Muscle layer of colon (tissue), 2 donors: ENCODE data around the gene RGS7.

Source experiments
- H3K27ac ChIP-seq: one replicate; pipeline ENCODE4 v1.7.0; 2013; ENCODE audit warnings: low read depth, mild to moderate bottlenecking, low read length, moderate library complexity
- H3K27me3 ChIP-seq, 2 donors: one replicate each; pipeline ENCODE4 v1.7.0; 2013; ENCODE audit warnings: low read length in 2 of 2, mild to moderate bottlenecking in 2 of 2; ENCODE audit not compliant: insufficient read depth in 2 of 2, control insufficient read depth in 1 of 2
- H3K36me3 ChIP-seq: one replicate; pipeline ENCODE4 v1.7.0; 2013; ENCODE audit warnings: mild to moderate bottlenecking, low read length; ENCODE audit not compliant: insufficient read depth
- H3K4me1 ChIP-seq: one replicate; pipeline ENCODE4 v1.7.0; 2013; ENCODE audit warnings: mild to moderate bottlenecking, low read length; ENCODE audit not compliant: insufficient read depth
- H3K4me3 ChIP-seq, 2 donors: one replicate each; pipeline ENCODE4 v1.7.0; 2013; ENCODE audit warnings: low read length in 2 of 2, low read depth in 1 of 2, mild to moderate bottlenecking in 1 of 2, moderate library complexity in 1 of 2
- H3K9ac ChIP-seq: one replicate; pipeline ENCODE4 v1.7.0; 2013; ENCODE audit warnings: low read length
- H3K9me3 ChIP-seq: one replicate; pipeline ENCODE4 v1.7.0; 2013; ENCODE audit warnings: mild to moderate bottlenecking, low read length
- donor health status: abdominal sarcoma.
- donor health status: Adenocarcinoma of cecum.

RGS7 gene

GRCh38 chr1:240854367-240854766 is 502.6 kb downstream of the RGS7 start:
- H3K9ac ChIP-seq: no peak overlapping the region
- H3K9me3 ChIP-seq: no peaks in the 10 kb centered on the region
- H3K4me1 ChIP-seq: no peaks in the 10 kb centered on the region
- no peak overlapping the region for H3K4me3 ChIP-seq
- H3K27ac ChIP-seq: no peak overlapping the region
- no peaks in the 10 kb centered on the region for H3K36me3 ChIP-seq
- no peaks in the 10 kb centered on the region for H3K27me3 ChIP-seq

- Histone ChIP-seq H3K36me3 (no peaks in the 10 kb centered on the region), H3K9me3 (no peaks in the 10 kb centered on the region), H3K27me3 (no peaks in the 10 kb centered on the region), H3K9ac (no peak overlapping the region), H3K27ac (no peak overlapping the region), H3K4me3 (no peak overlapping the region), H3K4me1 (no peaks in the 10 kb centered on the region)
Observed at GRCh38 chr1:240847325-240847724, 509.7 kb downstream of the RGS7 start.

- Histone ChIP-seq H3K27ac (no peak overlapping the region), H3K9ac (no peak overlapping the region), H3K4me1 (no peaks in the 10 kb centered on the region), H3K27me3 (no peaks in the 10 kb centered on the region), H3K4me3 (no peak overlapping the region), H3K9me3 (no peaks in the 10 kb centered on the region), H3K36me3 (no peaks in the 10 kb centered on the region)
Observed at GRCh38 chr1:240844486-240844885, 512.5 kb downstream of the RGS7 start.

- no peak overlapping the region for H3K9ac ChIP-seq
- H3K9me3 ChIP-seq: no peaks in the 10 kb centered on the region
- H3K27ac ChIP-seq: no peak overlapping the region
- no peak overlapping the region for H3K4me3 ChIP-seq
- no peaks in the 10 kb centered on the region for H3K4me1 ChIP-seq
- no peaks in the 10 kb centered on the region for H3K27me3 ChIP-seq
- no peaks in the 10 kb centered on the region for H3K36me3 ChIP-seq
Observed at GRCh38 chr1:240843798-240844197, 513.2 kb downstream of the RGS7 start.

GRCh38 chr1:240836271-240836670 is 520.7 kb downstream of the RGS7 start:
- H3K27ac ChIP-seq: no peak overlapping the region
- H3K9ac ChIP-seq: no peak overlapping the region
- no peak overlapping the region for H3K4me3 ChIP-seq
- no peaks in the 10 kb centered on the region for H3K9me3 ChIP-seq
- H3K27me3 ChIP-seq: no peaks in the 10 kb centered on the region
- no peaks in the 10 kb centered on the region for H3K4me1 ChIP-seq
- H3K36me3 ChIP-seq: no peaks in the 10 kb centered on the region

GRCh38 chr1:240835291-240835690 is 521.7 kb downstream of the RGS7 start:
- H3K27me3 ChIP-seq: no peaks in the 10 kb centered on the region
- H3K36me3 ChIP-seq: no peaks in the 10 kb centered on the region
- H3K27ac ChIP-seq: no peak overlapping the region
- H3K4me3 ChIP-seq: no peak overlapping the region
- H3K9me3 ChIP-seq: no peaks in the 10 kb centered on the region
- no peaks in the 10 kb centered on the region for H3K4me1 ChIP-seq
- no peak overlapping the region for H3K9ac ChIP-seq

- no peak overlapping the region for H3K27ac ChIP-seq
- H3K4me1 ChIP-seq: no peaks in the 10 kb centered on the region
- H3K4me3 ChIP-seq: no peak overlapping the region
- H3K9ac ChIP-seq: no peak overlapping the region
- H3K36me3 ChIP-seq: no peaks in the 10 kb centered on the region
- no peaks in the 10 kb centered on the region for H3K27me3 ChIP-seq
- H3K9me3 ChIP-seq: no peaks in the 10 kb centered on the region
Observed at GRCh38 chr1:240833075-240833474, 523.9 kb downstream of the RGS7 start.

GRCh38 chr1:240831922-240832321 is 525.1 kb downstream of the RGS7 start:
- Histone ChIP-seq H3K27ac (no peak overlapping the region), H3K4me3 (no peak overlapping the region), H3K27me3 (no peaks in the 10 kb centered on the region), H3K36me3 (no peaks in the 10 kb centered on the region), H3K9ac (no peak overlapping the region), H3K9me3 (no peaks in the 10 kb centered on the region), H3K4me1 (no peaks in the 10 kb centered on the region)

- no peaks in the 10 kb centered on the region for H3K9me3 ChIP-seq
- no peak overlapping the region for H3K4me3 ChIP-seq
- H3K4me1 ChIP-seq: no peaks in the 10 kb centered on the region
- H3K9ac ChIP-seq: no peak overlapping the region
- no peaks in the 10 kb centered on the region for H3K36me3 ChIP-seq
- no peaks in the 10 kb centered on the region for H3K27me3 ChIP-seq
- no peak overlapping the region for H3K27ac ChIP-seq
Observed at GRCh38 chr1:240831191-240831631, 525.8 kb downstream of the RGS7 start.

- Histone ChIP-seq H3K27me3 (no peaks in the 10 kb centered on the region), H3K4me1 (no peaks in the 10 kb centered on the region), H3K9ac (no peak overlapping the region), H3K4me3 (no peak overlapping the region), H3K36me3 (no peaks in the 10 kb centered on the region), H3K9me3 (no peaks in the 10 kb centered on the region), H3K27ac (no peak overlapping the region)
Observed at GRCh38 chr1:240829487-240829886, 527.5 kb downstream of the RGS7 start.

GRCh38 chr1:240827786-240828185 is 529.2 kb downstream of the RGS7 start:
- Histone ChIP-seq H3K9ac (no peak overlapping the region), H3K9me3 (no peaks in the 10 kb centered on the region), H3K36me3 (no peaks in the 10 kb centered on the region)

GRCh38 chr1:240824238-240824637 is 532.8 kb downstream of the RGS7 start:
- H3K9me3 ChIP-seq: no peaks in the 10 kb centered on the region
- no peaks in the 10 kb centered on the region for H3K36me3 ChIP-seq
- H3K27ac ChIP-seq: no peak overlapping the region
- no peak overlapping the region for H3K9ac ChIP-seq
- no peaks in the 10 kb centered on the region for H3K4me1 ChIP-seq
- no peak overlapping the region for H3K4me3 ChIP-seq
- H3K27me3 ChIP-seq: no peaks in the 10 kb centered on the region

More at GRCh38 chr1:240827786-240828185, 529.2 kb downstream of the RGS7 start:
- Histone ChIP-seq H3K4me3 (no peak overlapping the region), H3K4me1 (no peaks in the 10 kb centered on the region), H3K27ac (no peak overlapping the region), H3K27me3 (no peaks in the 10 kb centered on the region)
